Lower lobe of right lung (tissue), 2 donors: ENCODE measurements around the gene FRMD1. TPM values are rescaled to one million over a fixed set of nuclear protein-coding genes. Genes with fewer than 3 reads are reported as not detected.
A peak's percentile ranks its signal among the peaks of the same experiment; 100 is the strongest.

Experiments used
- ATAC-seq, 2 donors: fragments of 200-7000 bp; cut with Tn5 transposase; one replicate each; pipeline ENCODE4 v1.9.1; 2020 to 2022; ENCODE audit warnings: mild to moderate bottlenecking in 2 of 2, moderate library complexity in 2 of 2
- DNase-seq: peaks from one replicate; pipeline ENCODE4 v3.0.0-alpha.2; 2020
- H3K27ac ChIP-seq: fragments of 200-600 bp; one replicate; pipeline ENCODE4 v1.8.0; 2022
- H3K27me3 ChIP-seq: fragments of 200-600 bp; one replicate; pipeline ENCODE4 v1.8.0; 2022; ENCODE audit warnings: low read depth
- H3K36me3 ChIP-seq: fragments of 200-600 bp; one replicate; pipeline ENCODE4 v1.8.0; 2022; ENCODE audit warnings: mild to moderate bottlenecking
- H3K4me1 ChIP-seq: fragments of 200-600 bp; one replicate; pipeline ENCODE4 v1.8.0; 2022
- H3K4me3 ChIP-seq: fragments of 200-600 bp; one replicate; pipeline ENCODE4 v1.8.0; 2022; ENCODE audit warnings: mild to moderate bottlenecking
- H3K9me3 ChIP-seq: fragments of 200-600 bp; one replicate; pipeline ENCODE4 v1.8.0; 2022
- CTCF ChIP-seq: fragments of 200-600 bp; IDR thresholded peaks from one replicate; pipeline ENCODE4 v1.8.0; 2022; ENCODE audit warnings: antibody characterized with exemption, mild to moderate bottlenecking
- intact Hi-C: fragments of 100-400 bp; cut with DNase I; formaldehyde crosslinking; loops from one replicate; pipeline ENCODE4 v1.11.0; 2022
- total RNA-seq: library from RNA; stranded (reverse); fragmentation: NEBNext Ultra II Directional; extraction: Animal tissue kit (Norgen Biotek cat#: 25700); gene quantifications from one replicate; pipeline ENCODE4 v1.2.1, GENCODE V29; 2021
- donor health status: DM: no; HTN: yes; CAD: no; lungs with severe emphysema.

The FRMD1 gene
- total RNA-seq, 1 donor from 2014 or later = not detected

DNA sequence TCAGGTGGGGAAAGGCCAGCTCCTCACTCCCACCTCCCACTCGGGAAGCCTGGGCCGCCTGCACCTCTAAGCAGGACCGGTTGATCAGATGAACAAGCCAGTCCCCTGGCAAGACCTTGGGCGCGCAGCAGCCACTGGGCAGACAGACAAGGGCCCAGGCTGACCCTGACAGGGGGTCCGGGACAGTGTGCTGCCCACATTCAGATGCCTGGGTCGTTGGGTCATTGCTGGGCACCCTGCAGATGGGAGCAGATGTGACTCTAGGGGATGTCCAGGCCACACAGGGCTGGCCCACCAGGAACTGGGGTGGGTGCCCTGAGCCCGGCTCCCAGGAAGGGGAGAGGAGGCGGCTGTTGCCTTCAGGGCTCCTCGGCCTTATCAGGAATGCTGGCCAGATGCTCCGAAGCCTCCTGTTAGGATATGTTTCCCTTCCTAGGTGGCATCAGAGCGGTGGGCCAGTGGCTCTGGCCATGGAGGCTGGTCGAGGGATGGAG is 17.3 kb upstream of the FRMD1 start:
- Histone ChIP-seq H3K4me1 (no peaks in the 10 kb centered on the region), H3K9me3 (no peaks in the 10 kb centered on the region), H3K27me3 (peaks cover 29% of the 10 kb centered on the region), H3K4me3 (no peak overlapping the region), H3K36me3 (no peaks in the 10 kb centered on the region), H3K27ac (no peak overlapping the region)
- TF ChIP-seq CTCF = no peak
- DNase-seq = peak; percentile 24
- no peak for ATAC-seq
- intact Hi-C loops = no loop called here

DNA sequence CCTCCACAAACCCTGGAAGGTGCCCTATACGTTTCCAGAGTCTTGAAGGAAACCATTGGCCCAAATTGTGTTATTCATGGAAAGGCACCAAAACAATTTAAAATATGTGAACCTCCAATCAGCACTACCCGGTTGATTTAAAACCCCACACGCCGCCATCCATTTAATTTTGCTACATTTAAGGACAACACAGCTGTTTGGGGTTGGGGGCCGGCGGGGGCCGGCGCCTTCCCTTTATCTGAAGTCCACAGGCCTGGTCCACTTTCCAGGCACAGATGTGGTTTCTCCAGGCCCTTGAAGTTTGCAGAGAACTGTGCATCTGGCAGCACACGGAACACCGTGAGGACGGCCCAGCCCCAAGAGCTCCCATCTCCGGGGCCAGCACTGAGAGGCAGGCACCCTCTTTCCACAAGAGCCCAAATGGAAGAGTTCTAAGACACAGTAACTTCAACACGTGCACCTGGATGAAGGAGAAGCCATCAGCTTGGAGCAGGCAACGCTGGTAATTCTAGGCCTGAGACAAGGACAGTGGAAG is 16.8 kb upstream of the FRMD1 start:
- Histone ChIP-seq H3K36me3 (no peaks in the 10 kb centered on the region), H3K9me3 (no peaks in the 10 kb centered on the region), H3K27me3 (peaks cover 25% of the 10 kb centered on the region), H3K27ac (no peak overlapping the region), H3K4me3 (no peak overlapping the region), H3K4me1 (no peaks in the 10 kb centered on the region)
- DNase-seq (peak; percentile 21), ATAC-seq (no peak)
- intact Hi-C loops = no loop called here
- TF ChIP-seq CTCF = no peak

DNA sequence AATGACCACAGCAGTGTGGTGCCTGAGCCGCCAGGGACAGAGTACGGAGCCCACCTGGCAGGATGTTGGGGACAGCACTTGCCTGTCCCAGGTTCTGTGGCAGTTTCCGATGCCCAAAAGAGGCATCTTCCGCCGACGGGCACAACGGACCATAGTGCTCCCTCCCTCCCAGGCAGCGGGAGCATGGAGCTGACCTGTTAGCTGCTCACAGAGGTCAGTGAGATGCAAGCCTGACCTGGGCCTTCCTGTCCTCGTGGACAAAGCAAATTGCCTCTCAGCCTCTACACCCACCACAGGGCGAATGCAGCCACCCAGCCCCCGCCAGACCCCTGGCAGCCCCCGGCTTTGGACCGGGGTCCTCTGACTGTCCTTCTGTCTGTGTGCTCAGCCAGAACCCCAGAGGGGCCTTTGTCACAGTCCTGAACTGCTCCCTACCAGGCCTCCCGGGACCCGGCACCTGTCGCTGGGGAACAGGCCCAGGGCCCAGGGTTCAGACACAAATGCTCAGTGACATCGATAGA is 16.2 kb upstream of the FRMD1 start:
- DNase-seq = peak; percentile 37

DNA sequence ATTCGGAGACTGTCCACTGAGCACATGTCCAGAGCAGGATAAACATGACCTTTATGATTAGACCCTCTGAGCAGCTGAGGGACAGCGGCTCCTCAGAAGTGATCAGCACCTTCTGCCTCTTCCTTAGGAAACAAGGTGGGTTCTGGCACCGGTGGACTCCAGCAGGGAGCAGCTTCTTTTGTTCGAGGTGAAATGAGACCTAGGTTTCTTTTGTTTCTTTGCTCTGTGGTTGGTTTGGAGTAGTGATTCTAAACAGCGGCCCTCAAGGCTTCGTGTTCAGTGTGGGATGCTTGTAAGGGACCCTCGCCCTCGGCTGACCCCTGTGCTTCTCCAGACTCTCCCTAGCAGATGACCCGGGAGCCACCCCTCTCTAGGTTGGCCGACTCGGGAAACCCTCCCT is 14.6 kb upstream of the FRMD1 start:
- no peaks in the 10 kb centered on the region for H3K36me3 ChIP-seq
- TF ChIP-seq CTCF = no peak
- H3K27me3 ChIP-seq = peaks cover 7% of the 10 kb centered on the region
- intact Hi-C loops = no loop called here
- ATAC-seq (no peak), DNase-seq (peak; percentile 14)
- no peaks in the 10 kb centered on the region for H3K9me3 ChIP-seq
- no peak overlapping the region for H3K4me3 ChIP-seq
- H3K4me1 ChIP-seq = no peaks in the 10 kb centered on the region
- H3K27ac ChIP-seq = no peak overlapping the region

More for the DNA sequence above, 16.2 kb upstream of the FRMD1 start:
- no peak for TF ChIP-seq CTCF
- Histone ChIP-seq H3K27me3 (peaks cover 19% of the 10 kb centered on the region), H3K36me3 (no peaks in the 10 kb centered on the region), H3K27ac (no peak overlapping the region), H3K9me3 (no peaks in the 10 kb centered on the region), H3K4me3 (no peak overlapping the region), H3K4me1 (no peaks in the 10 kb centered on the region)
- intact Hi-C loops = no loop called here
- no peak for ATAC-seq

GRCh38 chr6:168093071-168093505 is 14.1 kb upstream of the FRMD1 start:
- intact Hi-C loops = no loop called here
- TF ChIP-seq CTCF = no peak
- no peaks in the 10 kb centered on the region for H3K4me1 ChIP-seq
- H3K27me3 ChIP-seq = peaks cover 6% of the 10 kb centered on the region
- no peak overlapping the region for H3K4me3 ChIP-seq
- no peaks in the 10 kb centered on the region for H3K9me3 ChIP-seq
- DNase-seq (peak; percentile 39), ATAC-seq (no peak)
- no peak overlapping the region for H3K27ac ChIP-seq
- no peaks in the 10 kb centered on the region for H3K36me3 ChIP-seq
